Fibroblast of lung (primary cell): Measurements from ENCODE around the gene ZNF44. TPM values are rescaled to one million over a fixed set of nuclear protein-coding genes. Genes with fewer than 3 reads are reported as not detected.

Experiments used
- DNase-seq, 2 donors: peaks; one replicate each; pipeline versions ENCODE4 v3.0.0 to v3.0.0-alpha.2; 2010; ENCODE audit warnings: low read depth in 2 of 2
- H2AFZ ChIP-seq: 2 replicates; pipeline ENCODE4 v1.5.1; 2012; ENCODE audit warnings: low read length, control low read depth, inconsistent platforms
- H3K27ac ChIP-seq: 2 replicates; pipeline ENCODE4 v1.5.1; 2011; ENCODE audit warnings: low read length, control low read depth; ENCODE audit not compliant: insufficient read depth
- H3K27me3 ChIP-seq: 2 replicates; pipeline ENCODE4 v1.5.1; 2011; ENCODE audit warnings: mild to moderate bottlenecking, low read length; ENCODE audit not compliant: control insufficient read depth, insufficient read depth
- H3K36me3 ChIP-seq: 2 replicates; pipeline ENCODE4 v1.5.1; 2011; ENCODE audit warnings: low read length; ENCODE audit not compliant: control insufficient read depth, insufficient read depth
- H3K4me1 ChIP-seq: 2 replicates; pipeline ENCODE4 v1.5.1; 2011; ENCODE audit warnings: low read length; ENCODE audit not compliant: control insufficient read depth, insufficient read depth; ENCODE audit errors: extremely low read depth
- H3K4me2 ChIP-seq: 2 replicates; pipeline ENCODE4 v1.5.1; 2011; ENCODE audit warnings: low read length, control low read depth; ENCODE audit not compliant: insufficient read depth; ENCODE audit errors: extremely low read depth
- H3K4me3 ChIP-seq, 4 experiments: fragments of 200-600 bp in 1 of 4; sonication (generic) in 1 of 4; replicated peaks in 1 of 4; 2 replicates each; pipeline ENCODE4 v1.5.1; 2011 to 2016; ENCODE audit warnings: low read length in 4 of 4, low read depth in 3 of 4, mild to moderate bottlenecking in 3 of 4, control low read depth in 2 of 4, inconsistent platforms in 1 of 4, mixed read lengths in 1 of 4; ENCODE audit not compliant: insufficient read depth in 1 of 4; ENCODE audit errors: control extremely low read depth in 1 of 4
- H3K79me2 ChIP-seq: 2 replicates; pipeline ENCODE4 v1.5.1; 2012; ENCODE audit warnings: mild to moderate bottlenecking, low read length, inconsistent platforms; ENCODE audit not compliant: control insufficient read depth, insufficient read depth
- H3K9ac ChIP-seq: 2 replicates; pipeline ENCODE4 v1.5.1; 2011; ENCODE audit warnings: mild to moderate bottlenecking, low read length, control low read depth; ENCODE audit not compliant: insufficient read depth
- H3K9me3 ChIP-seq: 2 replicates; pipeline ENCODE4 v1.5.1; 2012; ENCODE audit warnings: low read depth, low read length; ENCODE audit not compliant: control insufficient read depth, insufficient read depth
- H4K20me1 ChIP-seq: 2 replicates; pipeline ENCODE4 v1.5.1; 2011; ENCODE audit warnings: low read length; ENCODE audit not compliant: control insufficient read depth, insufficient read depth; ENCODE audit errors: extremely low read depth
- EZH2 ChIP-seq: IDR thresholded peaks from 2 replicates; pipeline ENCODE4 v1.5.1; 2012; ENCODE audit warnings: low read length, control low read depth, mild to moderate bottlenecking; ENCODE audit errors: missing control alignments
- polyA plus RNA-seq, 2 donors: library from polyadenylated mRNA; depleted of rRNA in 1 of 2; stranded (reverse) in 1 of 2; unstranded in 1 of 2; fragments of >200 nt; gene quantifications; 2 replicates each; pipeline ENCODE4 v1.2.1, GENCODE V29; 2011 to 2012; ENCODE audit warnings: missing spikeins in 1 of 2
- total RNA-seq: library from RNA; depleted of rRNA; stranded (reverse); fragments of >200 nt; gene quantifications from 2 replicates; pipeline ENCODE4 v1.2.1, GENCODE V29; 2014
- TF ChIP-seq, protein P1 (sequence below), 2 donors: IDR thresholded peaks in 1 of 2; conservative IDR thresholded peaks in 1 of 2; 1 replicate in 1 of 2; 2 replicates in 1 of 2; pipeline ENCODE4 v1.5.1; 2011 to 2012; ENCODE audit warnings: low read length in 2 of 2, control low read depth in 1 of 2, inconsistent platforms in 1 of 2, low read depth in 1 of 2, mild to moderate bottlenecking in 1 of 2

ZNF44 gene
- total and polyA plus RNA-seq, 2 donors (not counting 1 experiment from before 2014, with no cell fraction given) = 5.9 to 16.3 TPM

- no peak for TF ChIP-seq EZH2
- TF ChIP-seq, protein P1, sequence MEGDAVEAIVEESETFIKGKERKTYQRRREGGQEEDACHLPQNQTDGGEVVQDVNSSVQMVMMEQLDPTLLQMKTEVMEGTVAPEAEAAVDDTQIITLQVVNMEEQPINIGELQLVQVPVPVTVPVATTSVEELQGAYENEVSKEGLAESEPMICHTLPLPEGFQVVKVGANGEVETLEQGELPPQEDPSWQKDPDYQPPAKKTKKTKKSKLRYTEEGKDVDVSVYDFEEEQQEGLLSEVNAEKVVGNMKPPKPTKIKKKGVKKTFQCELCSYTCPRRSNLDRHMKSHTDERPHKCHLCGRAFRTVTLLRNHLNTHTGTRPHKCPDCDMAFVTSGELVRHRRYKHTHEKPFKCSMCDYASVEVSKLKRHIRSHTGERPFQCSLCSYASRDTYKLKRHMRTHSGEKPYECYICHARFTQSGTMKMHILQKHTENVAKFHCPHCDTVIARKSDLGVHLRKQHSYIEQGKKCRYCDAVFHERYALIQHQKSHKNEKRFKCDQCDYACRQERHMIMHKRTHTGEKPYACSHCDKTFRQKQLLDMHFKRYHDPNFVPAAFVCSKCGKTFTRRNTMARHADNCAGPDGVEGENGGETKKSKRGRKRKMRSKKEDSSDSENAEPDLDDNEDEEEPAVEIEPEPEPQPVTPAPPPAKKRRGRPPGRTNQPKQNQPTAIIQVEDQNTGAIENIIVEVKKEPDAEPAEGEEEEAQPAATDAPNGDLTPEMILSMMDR (conservative IDR thresholded peaks at IDR 0.05 in 1 of 2, IDR thresholded peaks at IDR 0.05 in 1 of 2; ENCODE audit: low read depth in 1 of 2, low read length in 2 of 2) = no peak
- H3K79me2 ChIP-seq = no peaks in the 10 kb centered on the region
- DNase-seq = no peak
- no peaks in the 10 kb centered on the region for H3K9me3 ChIP-seq
- H3K36me3 ChIP-seq = no peaks in the 10 kb centered on the region
- no peak overlapping the region for H3K4me3 ChIP-seq
- no peak overlapping the region for H3K9ac ChIP-seq
- H3K4me1 ChIP-seq = peaks cover 6% of the 10 kb centered on the region
- H4K20me1 ChIP-seq = no peaks in the 10 kb centered on the region
- H3K27ac ChIP-seq = no peak overlapping the region
- H2AFZ ChIP-seq = no peak overlapping the region
- no peaks in the 10 kb centered on the region for H3K27me3 ChIP-seq
- H3K4me2 ChIP-seq = no peak overlapping the region
Observed at GRCh38 chr19:12331211-12331941, 36.7 kb upstream of the ZNF44 start.

- Histone ChIP-seq H3K36me3 (no peaks in the 10 kb centered on the region), H3K4me3 (no peak overlapping the region), H3K27me3 (no peaks in the 10 kb centered on the region), H3K4me1 (peaks cover 6% of the 10 kb centered on the region), H2AFZ (no peak overlapping the region), H3K4me2 (no peak overlapping the region), H4K20me1 (no peaks in the 10 kb centered on the region), H3K27ac (no peak overlapping the region), H3K9ac (no peak overlapping the region), H3K9me3 (no peaks in the 10 kb centered on the region), H3K79me2 (no peaks in the 10 kb centered on the region)
- TF ChIP-seq, protein P1 (conservative IDR thresholded peaks at IDR 0.05 in 1 of 2, IDR thresholded peaks at IDR 0.05 in 1 of 2; ENCODE audit: low read depth in 1 of 2, low read length in 2 of 2) = no peak
- no peak for TF ChIP-seq EZH2
- no peak for DNase-seq
Observed at GRCh38 chr19:12330340-12330739, 35.7 kb upstream of the ZNF44 start.

- no peaks in the 10 kb centered on the region for H3K27me3 ChIP-seq
- no peak for TF ChIP-seq EZH2
- TF ChIP-seq, protein P1 (conservative IDR thresholded peaks at IDR 0.05 in 1 of 2, IDR thresholded peaks at IDR 0.05 in 1 of 2; ENCODE audit: low read depth in 1 of 2, low read length in 2 of 2) = no peak
- H3K36me3 ChIP-seq = no peaks in the 10 kb centered on the region
- no peaks in the 10 kb centered on the region for H3K79me2 ChIP-seq
- H3K27ac ChIP-seq = no peak overlapping the region
- no peaks in the 10 kb centered on the region for H4K20me1 ChIP-seq
- H3K4me1 ChIP-seq = no peaks in the 10 kb centered on the region
- no peak overlapping the region for H2AFZ ChIP-seq
- H3K9ac ChIP-seq = no peak overlapping the region
- no peak overlapping the region for H3K4me3 ChIP-seq
- no peaks in the 10 kb centered on the region for H3K9me3 ChIP-seq
- no peak overlapping the region for H3K4me2 ChIP-seq
- no peak for DNase-seq
Observed at GRCh38 chr19:12325690-12326089, 31.0 kb upstream of the ZNF44 start.
